ENCODE measurements around the gene NFIB. TPM values are rescaled to one million over a fixed set of nuclear protein-coding genes. Genes with fewer than 3 reads are reported as not detected.

Gene NFIB
- total and polyA plus RNA-seq, 2 of the 4 experiments (the other 2 are of a cell fraction): 1.4 to 2.0 TPM

GRCh38 chr9:14144215-14144614 lies 169.7 kb downstream of the NFIB start:
- H4K5ac ChIP-seq (ENCODE audit: low read depth, low read length): no peak overlapping the region
- POLR2A ChIA-PET (ENCODE audit: unreplicated experiment): no interaction called here

More at GRCh38 chr9:14144215-14144614, 169.7 kb downstream of the NFIB start:
- BruUV-seq (replicated peaks): no TSS peak
- Histone ChIP-seq H4K20me1 (ENCODE audit: insufficient read depth, low read length) (no peaks in the 10 kb centered on the region), H3K36me3 (ENCODE audit: control insufficient read depth, insufficient read depth, low read length) (no peaks in the 10 kb centered on the region), H3K4me1 (ENCODE audit: control insufficient read depth, insufficient read depth, low read length) (no peaks in the 10 kb centered on the region), H3K56ac (ENCODE audit: extremely low read depth, insufficient read depth, low read length) (no peak overlapping the region), H3K4me3 (ENCODE audit: insufficient read depth, low read depth, low read length) (no peak overlapping the region), H3K9me1 (ENCODE audit: insufficient read depth, low read length) (no peaks in the 10 kb centered on the region), H3K9me3 (ENCODE audit: control insufficient read depth, insufficient read depth, low read length) (no peaks in the 10 kb centered on the region), H2AFZ (replicated peaks; ENCODE audit: low read length, poor library complexity) (no peak overlapping the region), H3K18ac (ENCODE audit: low read depth, low read length) (no peak overlapping the region), H2AK9ac (replicated peaks; ENCODE audit: low read depth, low read length, poor library complexity) (no peak overlapping the region), H2AK5ac (ENCODE audit: low read depth, low read length) (no peak overlapping the region), H3K27me3 (ENCODE audit: control insufficient read depth, insufficient read depth, low read length) (no peaks in the 10 kb centered on the region), H3K9ac (ENCODE audit: low read depth, low read length) (no peak overlapping the region), H3K79me1 (ENCODE audit: low read depth in 1 of 2, low read length in 2 of 2) (no peaks in the 10 kb centered on the region), H3K14ac (replicated peaks; ENCODE audit: low read depth, low read length) (no peak overlapping the region), H4K91ac (ENCODE audit: insufficient read depth, low read depth, low read length) (no peak overlapping the region), H4K8ac (ENCODE audit: low read depth in 2 of 2, low read length in 2 of 2) (no peak overlapping the region), H3K27ac (ENCODE audit: insufficient read depth, low read length) (no peak overlapping the region), H3K23ac (ENCODE audit: low read depth, low read length) (no peak overlapping the region), H3K4ac (ENCODE audit: low read depth, low read length) (no peak overlapping the region), H2BK120ac (ENCODE audit: low read depth, low read length) (no peak overlapping the region), H3K4me2 (ENCODE audit: low read depth, low read length) (no peak overlapping the region), H2BK20ac (ENCODE audit: low read depth, low read length) (no peak overlapping the region), H2BK5ac (ENCODE audit: low read depth, low read length, poor library complexity, severe bottlenecking) (no peak overlapping the region), H2BK15ac (ENCODE audit: low read depth, low read length) (no peak overlapping the region)
- dilution Hi-C loops (cut with HindIII; ENCODE audit: low sequenced_read_pairs, unreplicated experiment): no loop called here
- TF ChIP-seq BHLHE40 (IDR thresholded peaks at IDR 0.05; ENCODE audit: low read depth, low read length) (no peak), RCOR1 (IDR thresholded peaks at IDR 0.05; ENCODE audit: insufficient replicate concordance, low read length) (no peak)
- WGBS, 2 experiments (ENCODE audit: extremely low coverage in 2 of 2, insufficient read length in 1 of 2): no CpG with 5 or more reads among the region's 3 CpGs
- no peak for DNase-seq
- no peak for ATAC-seq (ENCODE audit: low read depth)
- intact Hi-C loops (cut with micrococcal nuclease): no loop called here
- CTCF ChIA-PET: no interaction called here
- in situ Hi-C loops (cut with MboI; ENCODE audit: low sequenced_read_pairs): no loop called here
